Testis (tissue), 3 donors: ENCODE data around the gene OTULIN. TPM values are rescaled to one million over a fixed set of nuclear protein-coding genes. Genes with fewer than 3 reads are reported as not detected.

Experiments used
- DNase-seq: peaks from one replicate; pipeline ENCODE4 v3.0.0-alpha.2; 2019
- H3K27ac ChIP-seq, 2 donors: fragments of 200-600 bp; sonication (generic); one replicate each; pipeline ENCODE4 v1.5.1; 2019
- H3K27me3 ChIP-seq: fragments of 200-600 bp; sonication (generic); one replicate; pipeline ENCODE4 v1.5.1; 2019
- H3K36me3 ChIP-seq: fragments of 200-600 bp; sonication (generic); one replicate; pipeline ENCODE4 v1.5.1; 2017; ENCODE audit warnings: low read depth; ENCODE audit errors: missing control alignments
- H3K4me1 ChIP-seq: fragments of 200-600 bp; sonication (generic); one replicate; pipeline ENCODE4 v1.5.1; 2019
- H3K4me3 ChIP-seq, 2 donors: fragments of 200-600 bp; sonication (generic); one replicate each; pipeline ENCODE4 v1.5.1; 2017 to 2019
- H3K9me3 ChIP-seq: fragments of 200-600 bp; sonication (generic); one replicate; pipeline ENCODE4 v1.5.1; 2017
- CTCF ChIP-seq, 3 experiments: fragments of 450-650 bp in 2 of 3; fragments of 200-600 bp in 1 of 3; sonication (generic) in 1 of 3; IDR thresholded peaks; one replicate each; pipeline ENCODE4 v1.5.1; 2016 to 2019; ENCODE audit warnings: antibody characterized with exemption in 3 of 3, mild to moderate bottlenecking in 2 of 3, moderate library complexity in 1 of 3
- POLR2A ChIP-seq: fragments of 450-650 bp; IDR thresholded peaks from one replicate; pipeline ENCODE4 v1.6.1; 2017; ENCODE audit warnings: antibody characterized with exemption, mild to moderate bottlenecking, moderate library complexity
- WGBS, 2 donors: methylation state at CpG; one replicate each; pipeline ENCODE4 v1.1.5; 2018; 5-methylcytosine and 5-hydroxymethylcytosine counted together
- intact Hi-C: fragments of 100-400 bp; cut with DNase I; formaldehyde crosslinking; loops from one replicate; pipeline ENCODE4 v1.15.1; 2023; ENCODE audit warnings: low total_unique reads
- polyA plus RNA-seq: library from polyadenylated mRNA; stranded (reverse); fragments of 350-450 nt; fragmentation: Illumina TruSeq; extraction: RNeasy Lipid Tissue Mini Kit (QIAGEN cat#74804); gene quantifications from one replicate; pipeline ENCODE4 v1.2.3, GENCODE V29; 2014; ENCODE audit warnings: low read depth, low replicate concordance; ENCODE audit not compliant: insufficient read depth
- total RNA-seq, 2 donors: library from RNA; depleted of rRNA; stranded (reverse); fragments of >200 nt; gene quantifications; one replicate each; pipeline ENCODE4 v1.2.3, GENCODE V29; 2016

Gene OTULIN
- total and polyA plus RNA-seq, 3 donors from 2014 or later: 32.7 to 41.0 (median 33.8) TPM

- intact Hi-C loops: no loop called here
- no peak overlapping the region for H3K4me3 ChIP-seq
- no peaks in the 10 kb centered on the region for H3K27me3 ChIP-seq
- 90% methylated on average over 2 of the region's 2 CpGs for WGBS, 2 donors
- H3K9me3 ChIP-seq: no peaks in the 10 kb centered on the region
- no peaks in the 10 kb centered on the region for H3K36me3 ChIP-seq
- TF ChIP-seq CTCF (IDR thresholded peaks at IDR 0.05) (no peak), POLR2A (no peak)
- no peak for DNase-seq
- no peaks in the 10 kb centered on the region for H3K4me1 ChIP-seq
- no peak overlapping the region for H3K27ac ChIP-seq
These were observed 30.6 kb downstream of the OTULIN start for GRCh38 chr5:14695152-14695551.

- no peaks in the 10 kb centered on the region for H3K27me3 ChIP-seq
- H3K4me1 ChIP-seq: peaks cover 6% of the 10 kb centered on the region
- H3K4me3 ChIP-seq: no peak overlapping the region
- H3K9me3 ChIP-seq: no peaks in the 10 kb centered on the region
- DNase-seq: no peak
- TF ChIP-seq POLR2A (no peak), CTCF (IDR thresholded peaks at IDR 0.05) (no peak)
- 49 to 63% methylated on average over 1 of the region's 1 CpG for WGBS, 2 donors
- H3K36me3 ChIP-seq: no peaks in the 10 kb centered on the region
- no peak overlapping the region for H3K27ac ChIP-seq
- intact Hi-C loops: no loop called here
These were observed 31.5 kb downstream of the OTULIN start for GRCh38 chr5:14696057-14696456.

GRCh38 chr5:14696851-14697250 is 32.3 kb downstream of the OTULIN start:
- no peak for TF ChIP-seq POLR2A

GRCh38 chr5:14698495-14698894 is 34.0 kb downstream of the OTULIN start:
- Histone ChIP-seq H3K4me3 (no peak overlapping the region), H3K27me3 (no peaks in the 10 kb centered on the region), H3K27ac (no peak overlapping the region), H3K9me3 (no peaks in the 10 kb centered on the region), H3K36me3 (no peaks in the 10 kb centered on the region), H3K4me1 (peaks cover 6% of the 10 kb centered on the region)
- DNase-seq: no peak
- WGBS, 2 donors: 63 to 78% methylated on average over 1 of the region's 1 CpG
- intact Hi-C loops: no loop called here
- TF ChIP-seq CTCF (IDR thresholded peaks at IDR 0.05) (no peak), POLR2A (no peak)

More at GRCh38 chr5:14696851-14697250, 32.3 kb downstream of the OTULIN start:
- no peak for DNase-seq
- peaks cover 6% of the 10 kb centered on the region for H3K4me1 ChIP-seq
- H3K36me3 ChIP-seq: no peaks in the 10 kb centered on the region
- intact Hi-C loops: no loop called here
- no peak overlapping the region for H3K4me3 ChIP-seq
- no peak overlapping the region for H3K27ac ChIP-seq
- H3K9me3 ChIP-seq: no peaks in the 10 kb centered on the region
- H3K27me3 ChIP-seq: no peaks in the 10 kb centered on the region
- 96 to 97% methylated on average over 3 of the region's 3 CpGs for WGBS, 2 donors

GRCh38 chr5:14699159-14699558 is 34.6 kb downstream of the OTULIN start:
- intact Hi-C loops: no loop called here
- 86 to 100% methylated on average over 2 of the region's 2 CpGs for WGBS, 2 donors
- H3K27ac ChIP-seq: no peak overlapping the region
- no peaks in the 10 kb centered on the region for H3K27me3 ChIP-seq
- H3K4me1 ChIP-seq: peaks cover 6% of the 10 kb centered on the region
- H3K9me3 ChIP-seq: no peaks in the 10 kb centered on the region
- no peaks in the 10 kb centered on the region for H3K36me3 ChIP-seq
- H3K4me3 ChIP-seq: no peak overlapping the region
- TF ChIP-seq CTCF (IDR thresholded peaks at IDR 0.05) (no peak), POLR2A (no peak)
- no peak for DNase-seq
